DND-41 (cell line): Measurements from ENCODE around the gene SLC12A8.

Experiments
- EZH2 ChIP-seq: IDR thresholded peaks from 3 replicates; pipeline ENCODE4 v1.6.1; 2012; ENCODE audit warnings: borderline replicate concordance, low read depth, mild to moderate bottlenecking, moderate library complexity, low read length, inconsistent platforms; ENCODE audit not compliant: severe bottlenecking
- TF ChIP-seq, protein P1 (sequence below): IDR thresholded peaks from 2 replicates; pipeline ENCODE4 v1.5.1; 2012; ENCODE audit warnings: borderline replicate concordance, low read length, moderate library complexity, mild to moderate bottlenecking; ENCODE audit not compliant: poor library complexity, severe bottlenecking; ENCODE audit errors: extremely low read depth

DNA sequence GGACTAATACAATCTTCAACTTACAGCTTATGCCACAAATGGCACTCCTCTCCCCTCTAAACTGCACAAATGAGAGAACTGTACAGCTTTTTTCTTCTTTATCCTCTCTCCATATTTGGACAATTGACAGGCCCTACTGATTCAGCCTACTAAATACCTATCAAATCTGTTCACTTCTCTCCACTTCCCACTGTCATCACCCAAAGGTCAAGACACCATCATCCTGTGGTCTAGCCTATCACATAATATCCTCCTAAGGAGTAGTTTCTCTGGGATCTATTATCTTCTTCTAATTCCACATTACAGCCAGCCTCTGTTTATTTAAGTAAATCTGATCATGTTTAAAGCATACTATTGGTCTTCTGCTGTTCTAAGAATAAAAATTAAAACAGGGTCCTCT is 33.0 kb upstream of the SLC12A8 start:
- TF ChIP-seq, protein P1, sequence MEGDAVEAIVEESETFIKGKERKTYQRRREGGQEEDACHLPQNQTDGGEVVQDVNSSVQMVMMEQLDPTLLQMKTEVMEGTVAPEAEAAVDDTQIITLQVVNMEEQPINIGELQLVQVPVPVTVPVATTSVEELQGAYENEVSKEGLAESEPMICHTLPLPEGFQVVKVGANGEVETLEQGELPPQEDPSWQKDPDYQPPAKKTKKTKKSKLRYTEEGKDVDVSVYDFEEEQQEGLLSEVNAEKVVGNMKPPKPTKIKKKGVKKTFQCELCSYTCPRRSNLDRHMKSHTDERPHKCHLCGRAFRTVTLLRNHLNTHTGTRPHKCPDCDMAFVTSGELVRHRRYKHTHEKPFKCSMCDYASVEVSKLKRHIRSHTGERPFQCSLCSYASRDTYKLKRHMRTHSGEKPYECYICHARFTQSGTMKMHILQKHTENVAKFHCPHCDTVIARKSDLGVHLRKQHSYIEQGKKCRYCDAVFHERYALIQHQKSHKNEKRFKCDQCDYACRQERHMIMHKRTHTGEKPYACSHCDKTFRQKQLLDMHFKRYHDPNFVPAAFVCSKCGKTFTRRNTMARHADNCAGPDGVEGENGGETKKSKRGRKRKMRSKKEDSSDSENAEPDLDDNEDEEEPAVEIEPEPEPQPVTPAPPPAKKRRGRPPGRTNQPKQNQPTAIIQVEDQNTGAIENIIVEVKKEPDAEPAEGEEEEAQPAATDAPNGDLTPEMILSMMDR: no peak
- no peak for TF ChIP-seq EZH2
